Activated T-helper 17 cell treated with anti-CD3 and anti-CD28 coated beads, Interleukin-2, amount 50 U/mL, for 72 hours (primary cell): ENCODE results near the gene AHRR. TPM values are rescaled to one million over a fixed set of nuclear protein-coding genes. Genes with fewer than 3 reads are reported as not detected.

Experiments used
- ATAC-seq: fragments of 150-1000 bp; cut with Tn5 transposase; replicated peaks from 2 replicates; pipeline ENCODE4 v1.10.0; 2021; ENCODE audit warnings: mild to moderate bottlenecking, moderate library complexity
- H3K27ac Mint-ChIP-seq: one replicate; pipeline ENCODE4 v1.8.0; 2022; ENCODE audit warnings: mixed read lengths
- H3K27me3 Mint-ChIP-seq: one replicate; pipeline ENCODE4 v1.8.0; 2022; ENCODE audit warnings: mixed read lengths
- H3K36me3 Mint-ChIP-seq: one replicate; pipeline ENCODE4 v1.8.0; 2022; ENCODE audit warnings: low read depth, mild to moderate bottlenecking, mixed read lengths
- H3K4me1 Mint-ChIP-seq: one replicate; pipeline ENCODE4 v1.8.0; 2022; ENCODE audit warnings: mixed read lengths
- H3K4me3 Mint-ChIP-seq: one replicate; pipeline ENCODE4 v1.8.0; 2022; ENCODE audit warnings: mild to moderate bottlenecking, mixed read lengths
- H3K9me3 Mint-ChIP-seq: one replicate; pipeline ENCODE4 v1.8.0; 2022; ENCODE audit warnings: mixed read lengths
- total RNA-seq, 2 donors: library from RNA; stranded (reverse); gene quantifications; one replicate each; pipeline ENCODE4 v1.2.3, GENCODE V29; 2022

The AHRR gene
- total RNA-seq, 2 donors from 2014 or later, result 49.5 to 78.1 TPM

- Mint-ChIP-seq H3K9me3 (no peaks in the 10 kb centered on the region), H3K4me1 (peaks cover 23% of the 10 kb centered on the region), H3K27ac (peak overlapping the region; percentile 49), H3K36me3 (peaks cover 46% of the 10 kb centered on the region), H3K27me3 (peaks cover 16% of the 10 kb centered on the region), H3K4me3 (no peak overlapping the region)
- ATAC-seq, result peak; percentile 50
Measured at GRCh38 chr5:423626-424261, 102.2 kb downstream of the AHRR start.

- no peak for ATAC-seq
- peaks cover 50% of the 10 kb centered on the region for H3K36me3 Mint-ChIP-seq
- H3K4me3 Mint-ChIP-seq, result no peak overlapping the region
- H3K4me1 Mint-ChIP-seq, result peaks cover 23% of the 10 kb centered on the region
- H3K27ac Mint-ChIP-seq, result no peak overlapping the region
- H3K27me3 Mint-ChIP-seq, result peaks cover 16% of the 10 kb centered on the region
- H3K9me3 Mint-ChIP-seq, result no peaks in the 10 kb centered on the region
Measured at GRCh38 chr5:424301-425110, 103.0 kb downstream of the AHRR start.

DNA sequence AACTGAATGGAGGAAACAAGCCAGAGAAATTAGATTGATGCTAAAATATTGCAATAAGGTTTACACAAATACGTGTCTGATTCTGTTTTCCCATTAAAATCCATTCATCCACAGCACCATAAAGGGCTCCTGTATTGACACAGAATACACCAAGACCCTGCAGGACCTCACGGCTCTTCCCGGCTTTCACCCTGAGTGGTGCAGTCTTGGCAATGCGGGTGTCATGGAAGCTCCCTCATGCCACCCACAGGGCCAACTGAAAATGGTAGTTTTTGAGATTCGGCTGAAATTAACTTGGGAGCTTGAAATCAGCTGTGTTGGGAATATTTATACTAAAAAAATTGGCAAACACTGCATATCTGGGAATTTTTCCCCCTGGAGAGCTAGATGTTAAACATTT lies 104.2 kb downstream of the AHRR start:
- H3K9me3 Mint-ChIP-seq, result no peaks in the 10 kb centered on the region
- H3K4me3 Mint-ChIP-seq, result no peak overlapping the region
- ATAC-seq, result peak; percentile 41
- H3K27ac Mint-ChIP-seq, result peak overlapping the region; percentile 6
- peaks cover 23% of the 10 kb centered on the region for H3K4me1 Mint-ChIP-seq
- H3K27me3 Mint-ChIP-seq, result peaks cover 16% of the 10 kb centered on the region
- peaks cover 61% of the 10 kb centered on the region for H3K36me3 Mint-ChIP-seq

DNA sequence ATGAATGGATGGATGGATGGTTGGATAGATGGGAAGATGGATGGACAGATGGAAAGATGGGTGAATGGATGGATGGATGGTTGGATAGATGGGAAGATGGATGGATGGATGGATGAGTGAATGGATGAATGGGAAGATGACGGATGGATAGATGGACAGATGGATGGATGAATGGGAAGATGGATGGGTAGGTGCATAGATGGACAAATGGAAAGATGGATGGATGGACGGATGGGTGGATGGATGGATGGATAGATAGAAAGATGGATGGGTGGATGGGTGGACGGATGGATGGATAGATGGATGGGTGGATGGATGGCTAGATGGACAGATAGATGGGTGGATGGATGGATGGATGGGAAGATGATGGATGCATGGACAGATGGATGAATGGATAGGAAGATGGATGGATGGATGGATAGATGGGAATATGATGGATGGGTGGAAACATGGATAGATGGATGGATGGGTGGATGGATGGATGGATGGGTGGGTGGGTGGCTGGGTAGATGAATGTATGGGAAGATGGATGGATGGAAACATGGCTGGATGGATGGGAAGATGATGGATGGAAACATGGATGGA lies 105.0 kb downstream of the AHRR start:
- Mint-ChIP-seq H3K4me3 (no peak overlapping the region), H3K27ac (peak overlapping the region; percentile 29), H3K27me3 (peaks cover 16% of the 10 kb centered on the region), H3K4me1 (peaks cover 23% of the 10 kb centered on the region), H3K36me3 (peaks cover 61% of the 10 kb centered on the region), H3K9me3 (no peaks in the 10 kb centered on the region)
- ATAC-seq, result no peak

- no peaks in the 10 kb centered on the region for H3K9me3 Mint-ChIP-seq
- H3K27me3 Mint-ChIP-seq, result peaks cover 20% of the 10 kb centered on the region
- H3K36me3 Mint-ChIP-seq, result peaks cover 65% of the 10 kb centered on the region
- peak overlapping the region; percentile 22 for H3K27ac Mint-ChIP-seq
- H3K4me3 Mint-ChIP-seq, result no peak overlapping the region
- peaks cover 23% of the 10 kb centered on the region for H3K4me1 Mint-ChIP-seq
- no peak for ATAC-seq
Measured at GRCh38 chr5:427415-428087, 106.0 kb downstream of the AHRR start.

GRCh38 chr5:428219-428618 lies 106.7 kb downstream of the AHRR start:
- H3K9me3 Mint-ChIP-seq, result no peaks in the 10 kb centered on the region
- H3K4me1 Mint-ChIP-seq, result peaks cover 22% of the 10 kb centered on the region
- H3K27ac Mint-ChIP-seq, result peak overlapping the region; percentile 22
- peaks cover 64% of the 10 kb centered on the region for H3K36me3 Mint-ChIP-seq
- H3K4me3 Mint-ChIP-seq, result no peak overlapping the region
- H3K27me3 Mint-ChIP-seq, result peaks cover 21% of the 10 kb centered on the region
- no peak for ATAC-seq

GRCh38 chr5:428754-429452 lies 107.4 kb downstream of the AHRR start:
- Mint-ChIP-seq H3K27me3 (peaks cover 21% of the 10 kb centered on the region), H3K9me3 (no peaks in the 10 kb centered on the region), H3K36me3 (peaks cover 59% of the 10 kb centered on the region), H3K4me3 (no peak overlapping the region), H3K4me1 (peaks cover 18% of the 10 kb centered on the region), H3K27ac (no peak overlapping the region)
- no peak for ATAC-seq

- Mint-ChIP-seq H3K9me3 (no peaks in the 10 kb centered on the region), H3K27ac (no peak overlapping the region), H3K4me3 (no peak overlapping the region), H3K36me3 (peaks cover 59% of the 10 kb centered on the region), H3K27me3 (peaks cover 21% of the 10 kb centered on the region), H3K4me1 (peaks cover 18% of the 10 kb centered on the region)
- ATAC-seq, result no peak
Measured at GRCh38 chr5:429453-430188, 108.1 kb downstream of the AHRR start.

GRCh38 chr5:430214-430925 lies 108.9 kb downstream of the AHRR start:
- no peaks in the 10 kb centered on the region for H3K9me3 Mint-ChIP-seq
- no peak overlapping the region for H3K4me3 Mint-ChIP-seq
- peaks cover 18% of the 10 kb centered on the region for H3K4me1 Mint-ChIP-seq
- H3K27ac Mint-ChIP-seq, result no peak overlapping the region
- ATAC-seq, result no peak
- H3K27me3 Mint-ChIP-seq, result peaks cover 21% of the 10 kb centered on the region
- H3K36me3 Mint-ChIP-seq, result peaks cover 59% of the 10 kb centered on the region

DNA sequence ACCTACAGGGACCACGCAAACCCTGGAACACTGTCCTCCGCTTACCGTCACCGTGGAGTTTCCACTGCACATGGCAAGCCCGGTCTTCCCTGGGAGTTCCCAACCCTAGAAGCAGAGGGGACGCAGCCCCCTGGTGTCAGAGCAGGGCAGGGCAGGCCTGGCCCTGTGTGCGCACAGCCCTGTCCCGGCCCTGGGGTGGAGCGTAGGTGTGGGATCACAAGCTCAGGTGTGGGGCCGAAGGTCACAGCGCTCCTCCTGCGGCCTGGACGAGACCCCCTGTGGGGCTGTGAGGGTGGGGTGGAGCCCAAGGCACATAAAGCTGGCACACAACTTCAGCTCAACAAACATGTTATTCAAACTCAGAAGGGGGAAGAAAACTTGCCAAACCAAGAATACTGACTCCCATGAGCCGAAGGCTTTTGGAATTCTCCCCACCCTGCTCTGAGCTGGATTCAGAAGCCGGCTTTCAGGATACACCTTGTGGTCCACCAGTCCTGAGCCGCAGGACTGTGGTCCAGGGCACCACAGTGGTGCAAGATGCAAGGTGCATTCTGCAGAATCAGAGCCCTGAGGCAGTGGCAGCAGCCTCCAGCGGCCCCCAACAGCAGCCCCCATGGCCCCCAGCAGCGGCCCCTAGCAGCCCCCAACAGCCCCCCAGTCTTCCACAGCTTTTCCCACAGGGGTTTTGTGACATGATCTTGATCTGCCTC lies 109.6 kb downstream of the AHRR start:
- Mint-ChIP-seq H3K4me3 (no peak overlapping the region), H3K27ac (no peak overlapping the region), H3K9me3 (no peaks in the 10 kb centered on the region), H3K36me3 (peaks cover 54% of the 10 kb centered on the region), H3K27me3 (peaks cover 21% of the 10 kb centered on the region), H3K4me1 (peaks cover 14% of the 10 kb centered on the region)
- peak; percentile 81 for ATAC-seq

- no peaks in the 10 kb centered on the region for H3K9me3 Mint-ChIP-seq
- peaks cover 8% of the 10 kb centered on the region for H3K4me1 Mint-ChIP-seq
- peaks cover 15% of the 10 kb centered on the region for H3K27me3 Mint-ChIP-seq
- H3K27ac Mint-ChIP-seq, result no peak overlapping the region
- H3K4me3 Mint-ChIP-seq, result no peak overlapping the region
- H3K36me3 Mint-ChIP-seq, result peaks cover 53% of the 10 kb centered on the region
- ATAC-seq, result no peak
Measured at GRCh38 chr5:431711-432050, 110.2 kb downstream of the AHRR start.

DNA sequence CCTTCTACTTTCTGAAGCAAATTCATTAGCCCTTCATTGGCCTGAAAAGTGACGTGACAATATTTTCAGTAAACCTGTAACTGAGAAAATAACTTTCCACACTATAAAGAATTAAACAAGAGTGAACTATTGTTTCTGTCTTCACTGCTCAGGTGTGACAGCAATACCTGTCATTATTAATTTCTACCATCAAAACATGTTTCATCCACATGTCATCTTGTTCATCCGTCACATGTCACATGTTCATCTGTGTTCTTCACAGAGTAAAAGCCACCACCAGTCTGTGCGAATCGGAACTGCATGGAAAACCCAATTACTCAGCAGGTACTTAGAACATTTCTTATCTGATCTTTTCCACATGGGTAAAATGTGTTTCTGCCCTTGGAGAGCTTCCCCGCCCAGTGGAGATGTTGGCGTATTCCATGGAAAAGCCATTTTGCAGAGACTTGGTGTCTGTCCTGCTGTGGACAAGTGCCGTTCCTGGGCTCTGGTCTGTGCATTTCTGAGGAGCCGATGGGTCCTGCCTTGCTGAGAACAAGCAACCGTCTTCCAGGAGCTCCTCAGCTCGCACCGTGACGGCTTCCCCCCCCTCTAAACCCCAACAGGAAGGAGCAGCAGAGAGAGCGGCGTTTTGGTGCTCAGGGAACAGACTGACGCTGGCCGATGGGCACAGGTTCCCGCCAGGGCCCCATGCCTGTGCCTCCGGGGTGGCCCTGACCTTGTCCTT lies 110.8 kb downstream of the AHRR start:
- no peak for ATAC-seq
- H3K27me3 Mint-ChIP-seq, result peaks cover 11% of the 10 kb centered on the region
- H3K4me1 Mint-ChIP-seq, result peaks cover 5% of the 10 kb centered on the region
- no peak overlapping the region for H3K27ac Mint-ChIP-seq
- no peaks in the 10 kb centered on the region for H3K9me3 Mint-ChIP-seq
- H3K4me3 Mint-ChIP-seq, result no peak overlapping the region
- peaks cover 49% of the 10 kb centered on the region for H3K36me3 Mint-ChIP-seq
